ENCODE results near the gene PAEP.

GRCh38 chr9:135612981-135613910 is 51.7 kb downstream of the PAEP start:
- no peak for TF ChIP-seq CTCF (conservative IDR thresholded peaks at IDR 0.05)
- no peak for TF ChIP-seq ZFX (IDR thresholded peaks at IDR 0.05)
